Common myeloid progenitor, CD34-positive (primary cell): ENCODE results near the gene NPVF.

ENCODE experiments used
- CTCF ChIA-PET: fragments of 350-600 bp; sonication (Branson Sonifier 250); formaldehyde crosslinking; loops from one replicate; lab custom pipeline; 2021; ENCODE audit warnings: antibody characterized with exemption; lab: Charles Lee
- POLR2A ChIA-PET: fragments of 350-600 bp; sonication (Branson Sonifier 250); formaldehyde crosslinking; loops from one replicate; lab custom pipeline; 2021; ENCODE audit warnings: antibody characterized with exemption; lab: Charles Lee
- DNase-seq, 3 donors: peaks; one replicate each; pipeline versions ENCODE4 v3.0.0 to v3.0.0-alpha.2; 2013
- H3K27ac ChIP-seq, 2 experiments: 1 replicate in 1 of 2; 2 replicates in 1 of 2; pipeline ENCODE4 v1.7.0; 2013; ENCODE audit warnings: inconsistent platforms in 2 of 2, low read length in 2 of 2, mild to moderate bottlenecking in 2 of 2, low read depth in 1 of 2, moderate library complexity in 1 of 2; ENCODE audit not compliant: severe bottlenecking in 2 of 2, insufficient read depth in 1 of 2, poor library complexity in 1 of 2
- H3K27me3 ChIP-seq, 5 experiments: replicated peaks in 2 of 5; 1 replicate in 3 of 5; 2 replicates in 2 of 5; pipeline versions ENCODE4 v1.6.1 to v1.7.0; 2013; ENCODE audit warnings: low read length in 4 of 5, mild to moderate bottlenecking in 2 of 5, moderate library complexity in 2 of 5, inconsistent platforms in 1 of 5; ENCODE audit not compliant: insufficient read depth in 5 of 5, control insufficient read depth in 4 of 5
- H3K36me3 ChIP-seq, 4 experiments: 1 replicate in 2 of 4; 2 replicates in 2 of 4; pipeline versions ENCODE4 v1.6.1 to v1.7.0; 2013; ENCODE audit warnings: low read length in 3 of 4, control low read depth in 1 of 4, mild to moderate bottlenecking in 1 of 4; ENCODE audit not compliant: control insufficient read depth in 4 of 4, insufficient read depth in 4 of 4
- H3K4me1 ChIP-seq, 4 experiments: 1 replicate in 3 of 4; 2 replicates in 1 of 4; pipeline versions ENCODE4 v1.6.1 to v1.7.1; 2013; ENCODE audit warnings: low read length in 3 of 4, mild to moderate bottlenecking in 3 of 4, control low read depth in 1 of 4, inconsistent platforms in 1 of 4, moderate library complexity in 1 of 4; ENCODE audit not compliant: control insufficient read depth in 4 of 4, insufficient read depth in 4 of 4; ENCODE audit errors: control extremely low read depth in 1 of 4
- H3K4me3 ChIP-seq, 7 experiments: 1 replicate in 4 of 7; 2 replicates in 3 of 7; pipeline versions ENCODE4 v1.5.1 to v1.7.0; 2013; ENCODE audit warnings: mild to moderate bottlenecking in 7 of 7, low read length in 6 of 7, moderate library complexity in 6 of 7, inconsistent platforms in 2 of 7, low read depth in 2 of 7, control low read depth in 1 of 7; ENCODE audit not compliant: insufficient read depth in 4 of 7, control insufficient read depth in 1 of 7; ENCODE audit errors: extremely low read depth in 1 of 7
- H3K9me3 ChIP-seq, 5 experiments: 1 replicate in 4 of 5; 2 replicates in 1 of 5; pipeline versions ENCODE4 v1.6.1 to v1.7.1; 2013; ENCODE audit warnings: low read length in 4 of 5, mild to moderate bottlenecking in 2 of 5, inconsistent platforms in 1 of 5, low read depth in 1 of 5, moderate library complexity in 1 of 5; ENCODE audit not compliant: control insufficient read depth in 4 of 5, insufficient read depth in 2 of 5; ENCODE audit errors: control extremely low read depth in 1 of 5
- WGBS: methylation state at CpG from one replicate; pipeline ENCODE4 v1.1.5; 2013; ENCODE audit not compliant: insufficient coverage; 5-methylcytosine and 5-hydroxymethylcytosine counted together

The NPVF gene

GRCh38 chr7:25216837-25217236 is 11.4 kb downstream of the NPVF start:
- no peaks in the 10 kb centered on the region for H3K36me3 ChIP-seq
- CTCF ChIA-PET = interaction anchor here (0.7 to 1.4 kb wide), 6 partner anchors 16 to 37 kb away, joined by 3 to 5 read pairs (median 4); a partner anchor contains a TSS
- POLR2A ChIA-PET = no interaction called here
- H3K4me1 ChIP-seq = no peaks in the 10 kb centered on the region
- H3K27me3 ChIP-seq = no peaks in the 10 kb centered on the region
- WGBS = 0% methylated on average over 1 of the region's 2 CpGs
- no peak overlapping the region for H3K4me3 ChIP-seq
- no peaks in the 10 kb centered on the region for H3K9me3 ChIP-seq
- no peak overlapping the region for H3K27ac ChIP-seq
- DNase-seq = peak; percentile 51 to 77 (median 71)

GRCh38 chr7:25215694-25216335 is 12.5 kb downstream of the NPVF start:
- WGBS = 82% methylated on average over 7 of the region's 8 CpGs
- Histone ChIP-seq H3K9me3 (no peaks in the 10 kb centered on the region), H3K27ac (no peak overlapping the region), H3K4me3 (no peak overlapping the region), H3K4me1 (no peaks in the 10 kb centered on the region), H3K36me3 (no peaks in the 10 kb centered on the region), H3K27me3 (no peaks in the 10 kb centered on the region)
- no peak for DNase-seq
- ChIA-PET CTCF (interaction anchor here (0.8 to 1.1 kb wide), 3 partner anchors 19 to 37 kb away, joined by 3 to 4 read pairs (median 3); no protein-coding TSS in a partner anchor), POLR2A (no interaction called here)

GRCh38 chr7:25208525-25209221 is 19.6 kb downstream of the NPVF start:
- no peak overlapping the region for H3K27ac ChIP-seq
- H3K36me3 ChIP-seq = no peaks in the 10 kb centered on the region
- H3K4me1 ChIP-seq = no peaks in the 10 kb centered on the region
- CTCF ChIA-PET = no interaction called here
- no peak for DNase-seq
- H3K9me3 ChIP-seq = peaks cover 0 to 8% (median 0%) of the 10 kb centered on the region in 5 experiments
- no peak overlapping the region for H3K4me3 ChIP-seq
- no CpG with 5 or more reads among the region's 1 CpG for WGBS
- no peaks in the 10 kb centered on the region for H3K27me3 ChIP-seq
- POLR2A ChIA-PET = no interaction called here

GRCh38 chr7:25207887-25208286 is 20.4 kb downstream of the NPVF start:
- no peak overlapping the region for H3K4me3 ChIP-seq
- H3K27ac ChIP-seq = no peak overlapping the region
- H3K27me3 ChIP-seq = no peaks in the 10 kb centered on the region
- no peaks in the 10 kb centered on the region for H3K36me3 ChIP-seq
- peaks cover 0 to 8% (median 0%) of the 10 kb centered on the region in 5 experiments for H3K9me3 ChIP-seq
- H3K4me1 ChIP-seq = no peaks in the 10 kb centered on the region
- DNase-seq = no peak
- WGBS = 100% methylated on average over 2 of the region's 3 CpGs
- ChIA-PET CTCF (no interaction called here), POLR2A (no interaction called here)

- Histone ChIP-seq H3K27me3 (no peaks in the 10 kb centered on the region), H3K9me3 (peaks cover 0 to 8% (median 0%) of the 10 kb centered on the region in 5 experiments), H3K4me1 (no peaks in the 10 kb centered on the region), H3K4me3 (no peak overlapping the region), H3K27ac (no peak overlapping the region), H3K36me3 (no peaks in the 10 kb centered on the region)
- no peak for DNase-seq
- ChIA-PET POLR2A (no interaction called here), CTCF (no interaction called here)
- 100% methylated on average over 1 of the region's 3 CpGs for WGBS
These were observed 21.5 kb downstream of the NPVF start for GRCh38 chr7:25206765-25207164.

- ChIA-PET CTCF (interaction anchor here (0.7 kb wide), 1 partner anchor 20 kb away, joined by 3 read pairs; no protein-coding TSS in a partner anchor), POLR2A (no interaction called here)
- DNase-seq = no peak
- no peak overlapping the region for H3K27ac ChIP-seq
- peaks cover 0 to 10% (median 7%) of the 10 kb centered on the region in 5 experiments for H3K9me3 ChIP-seq
- no peak overlapping the region for H3K4me3 ChIP-seq
- no peaks in the 10 kb centered on the region for H3K4me1 ChIP-seq
- 100% methylated on average over 1 of the region's 5 CpGs for WGBS
- H3K36me3 ChIP-seq = no peaks in the 10 kb centered on the region
- H3K27me3 ChIP-seq = no peaks in the 10 kb centered on the region
These were observed 32.0 kb downstream of the NPVF start for GRCh38 chr7:25196132-25196896.
